CD4-positive, alpha-beta memory T cell (primary cell): Measurements from ENCODE around the gene RUNDC1. TPM values are rescaled to one million over a fixed set of nuclear protein-coding genes. Genes with fewer than 3 reads are reported as not detected.
"Not testable (repeated sequence)": the region's sequence is repeated elsewhere in the genome, so short reads cannot be mapped to it uniquely, and the experiment has no call there.

ENCODE experiments used
- CTCF ChIA-PET: fragments of 350-600 bp; sonication (Branson Sonifier 250); formaldehyde crosslinking; loops from one replicate; lab custom pipeline; 2021; ENCODE audit warnings: inconsistent platforms; ENCODE audit not compliant: partially characterized antibody; lab: Charles Lee
- POLR2A ChIA-PET: fragments of 350-600 bp; sonication (Branson Sonifier 250); formaldehyde crosslinking; loops from one replicate; lab custom pipeline; 2021; ENCODE audit not compliant: partially characterized antibody; lab: Charles Lee
- DNase-seq, 5 donors: peaks; one replicate each; pipeline versions ENCODE4 v3.0.0 to v3.0.0-alpha.2; 2020 to 2022; ENCODE audit warnings: mixed read lengths in 1 of 5
- H3K27ac ChIP-seq: one replicate; pipeline ENCODE4 v1.7.0; 2013; ENCODE audit warnings: low read depth, low read length
- H3K27me3 ChIP-seq: 2 replicates; pipeline ENCODE4 v1.7.0; 2013; ENCODE audit warnings: mild to moderate bottlenecking, low read length, moderate library complexity; ENCODE audit not compliant: insufficient read depth
- H3K36me3 ChIP-seq: 2 replicates; pipeline ENCODE4 v1.7.0; 2013; ENCODE audit warnings: mild to moderate bottlenecking, low read length, moderate library complexity; ENCODE audit not compliant: insufficient read depth
- H3K4me1 ChIP-seq: 2 replicates; pipeline ENCODE4 v1.7.0; 2013; ENCODE audit warnings: mild to moderate bottlenecking, low read length, moderate library complexity; ENCODE audit not compliant: insufficient read depth
- H3K4me3 ChIP-seq, 2 donors: one replicate each; pipeline ENCODE4 v1.7.0; 2013; ENCODE audit warnings: low read length in 2 of 2, mild to moderate bottlenecking in 1 of 2
- H3K9me3 ChIP-seq, 2 donors: one replicate each; pipeline ENCODE4 v1.7.0; 2013; ENCODE audit warnings: low read length in 2 of 2, control low read depth in 1 of 2; ENCODE audit not compliant: control insufficient read depth in 1 of 2
- H3K27ac Mint-ChIP-seq, 7 donors: one replicate each; pipeline ENCODE4 v1.8.0; 2020 to 2021; ENCODE audit warnings: mixed read lengths in 7 of 7, mild to moderate bottlenecking in 6 of 7, inconsistent platforms in 3 of 7, moderate library complexity in 3 of 7
- H3K27me3 Mint-ChIP-seq, 2 donors: one replicate each; pipeline ENCODE4 v1.8.0; 2020 to 2021; ENCODE audit warnings: mixed read lengths in 2 of 2
- H3K36me3 Mint-ChIP-seq, 2 donors: one replicate each; pipeline ENCODE4 v1.8.0; 2020 to 2021; ENCODE audit warnings: mixed read lengths in 2 of 2, inconsistent platforms in 1 of 2, mild to moderate bottlenecking in 1 of 2
- H3K4me1 Mint-ChIP-seq, 4 donors: one replicate each; pipeline ENCODE4 v1.8.0; 2020 to 2021; ENCODE audit warnings: mixed read lengths in 4 of 4, mild to moderate bottlenecking in 1 of 4
- H3K4me3 Mint-ChIP-seq, 8 donors: one replicate each; pipeline ENCODE4 v1.8.0; 2020 to 2021; ENCODE audit warnings: mixed read lengths in 8 of 8, mild to moderate bottlenecking in 7 of 8, moderate library complexity in 6 of 8, inconsistent platforms in 3 of 8
- H3K9me3 Mint-ChIP-seq, 8 donors: one replicate each; pipeline ENCODE4 v1.8.0; 2020 to 2021; ENCODE audit warnings: mixed read lengths in 8 of 8, mild to moderate bottlenecking in 5 of 8, inconsistent platforms in 3 of 8, moderate library complexity in 1 of 8
- intact Hi-C: fragments of 100-400 bp; cut with micrococcal nuclease; formaldehyde crosslinking; loops from one replicate; pipeline ENCODE4 v1.15.1; 2023
- polyA plus RNA-seq, 2 donors: library from polyadenylated mRNA; unstranded; fragments of 300-500 nt; fragmentation: Illumina TruSeq; gene quantifications; one replicate each; pipeline ENCODE4 v1.2.3, GENCODE V29; 2021
- total RNA-seq, 2 experiments: library from RNA; stranded (reverse); gene quantifications; one replicate each; pipeline ENCODE4 v1.2.3, GENCODE V29; 2021

The RUNDC1 gene
- total and polyA plus RNA-seq, 4 experiments from 2014 or later = 12.8 to 25.5 (median 20.9) TPM

GRCh38 chr17:42964161-42964932, 16.0 kb upstream of the RUNDC1 start, which contains the start of gene AARSD1:
Gene AARSD1 (minus strand): TSS chr17:42964454. CDS start chr17:42964440, 14 bp downstream.
- H3K27ac Mint-ChIP-seq = peak within 1 kb of the TSS; percentile 79 to 99 (median 98)
- peak within 1 kb of the TSS; percentile 56 to 59 for H3K4me3 ChIP-seq
- H3K4me1 ChIP-seq = peaks cover 11% of the 10 kb centered on the region
- no peaks in the 10 kb centered on the region for H3K9me3 ChIP-seq
- POLR2A ChIA-PET = interaction anchor here (0.6 to 3.6 kb wide), 9 partner anchors 11 to 435 kb away, joined by 3 to 26 read pairs (median 3); partner anchors contain the start of genes RPL27 and RUNDC1
- peak; percentile 89 to 93 (median 89) for DNase-seq
- H3K27me3 Mint-ChIP-seq = no peaks in the 10 kb centered on the region
- H3K27ac ChIP-seq = peak within 1 kb of the TSS; percentile 71
- peaks cover 0 to 2% (median 0%) of the 10 kb centered on the region in 8 donors for H3K9me3 Mint-ChIP-seq
- no peaks in the 10 kb centered on the region for H3K27me3 ChIP-seq
- peak within 1 kb of the TSS; percentile 91 to 99 (median 97) for H3K4me3 Mint-ChIP-seq
- peaks cover 10 to 22% (median 15%) of the 10 kb centered on the region in 4 donors for H3K4me1 Mint-ChIP-seq
- peaks cover 15 to 39% of the 10 kb centered on the region in 2 donors for H3K36me3 Mint-ChIP-seq
- intact Hi-C loops = loop anchor here (1.0 to 2.0 kb wide), 2 partner anchors 16 to 34 kb away; partner anchors contain the start of genes PTGES3L, RPL27 and RUNDC1
- CTCF ChIA-PET = interaction anchor here (0.6 to 2.4 kb wide), 3 partner anchors 34 to 439 kb away, joined by 3 to 8 read pairs (median 3); partner anchors contain the start of gene RPL27
- peaks cover 15% of the 10 kb centered on the region for H3K36me3 ChIP-seq

- peaks cover 10% of the 10 kb centered on the region for H3K4me1 ChIP-seq
- peaks cover 0 to 4% (median 0%) of the 10 kb centered on the region in 8 donors for H3K9me3 Mint-ChIP-seq
- H3K36me3 Mint-ChIP-seq = peaks cover 3 to 11% of the 10 kb centered on the region in 2 donors
- peaks cover 9 to 16% (median 12%) of the 10 kb centered on the region in 4 donors for H3K4me1 Mint-ChIP-seq
- H3K4me3 Mint-ChIP-seq = no peak overlapping the region
- no peaks in the 10 kb centered on the region for H3K27me3 ChIP-seq
- no peak overlapping the region for H3K27ac ChIP-seq
- POLR2A ChIA-PET = no interaction called here
- no peak overlapping the region for H3K27ac Mint-ChIP-seq
- DNase-seq = no peak
- CTCF ChIA-PET = interaction anchor here (0.9 kb wide), 1 partner anchor 10 kb away, joined by 3 read pairs; no protein-coding TSS in a partner anchor
- intact Hi-C loops = no loop called here
- no peaks in the 10 kb centered on the region for H3K27me3 Mint-ChIP-seq
- no peak overlapping the region for H3K4me3 ChIP-seq
- no peaks in the 10 kb centered on the region for H3K9me3 ChIP-seq
- no peaks in the 10 kb centered on the region for H3K36me3 ChIP-seq
Measured at GRCh38 chr17:42967925-42968324, 12.4 kb upstream of the RUNDC1 start.

- Histone ChIP-seq H3K27ac (no peak overlapping the region), H3K4me3 (no peak overlapping the region), H3K27me3 (no peaks in the 10 kb centered on the region), H3K9me3 (no peaks in the 10 kb centered on the region), H3K4me1 (no peaks in the 10 kb centered on the region), H3K36me3 (no peaks in the 10 kb centered on the region)
- H3K9me3 Mint-ChIP-seq = peaks cover 0 to 4% (median 0%) of the 10 kb centered on the region in 8 donors
- peaks cover 0 to 5% of the 10 kb centered on the region in 2 donors for H3K36me3 Mint-ChIP-seq
- peaks cover 5 to 6% (median 5%) of the 10 kb centered on the region in 4 donors for H3K4me1 Mint-ChIP-seq
- intact Hi-C loops = no loop called here
- H3K27ac Mint-ChIP-seq = no peak overlapping the region
- no peak overlapping the region for H3K4me3 Mint-ChIP-seq
- no peak for DNase-seq
- ChIA-PET POLR2A (no interaction called here), CTCF (interaction anchor here (0.9 kb wide), 1 partner anchor 9 kb away, joined by 3 read pairs; no protein-coding TSS in a partner anchor)
- H3K27me3 Mint-ChIP-seq = no peaks in the 10 kb centered on the region
Measured at GRCh38 chr17:42969001-42969581, 11.3 kb upstream of the RUNDC1 start.

DNA sequence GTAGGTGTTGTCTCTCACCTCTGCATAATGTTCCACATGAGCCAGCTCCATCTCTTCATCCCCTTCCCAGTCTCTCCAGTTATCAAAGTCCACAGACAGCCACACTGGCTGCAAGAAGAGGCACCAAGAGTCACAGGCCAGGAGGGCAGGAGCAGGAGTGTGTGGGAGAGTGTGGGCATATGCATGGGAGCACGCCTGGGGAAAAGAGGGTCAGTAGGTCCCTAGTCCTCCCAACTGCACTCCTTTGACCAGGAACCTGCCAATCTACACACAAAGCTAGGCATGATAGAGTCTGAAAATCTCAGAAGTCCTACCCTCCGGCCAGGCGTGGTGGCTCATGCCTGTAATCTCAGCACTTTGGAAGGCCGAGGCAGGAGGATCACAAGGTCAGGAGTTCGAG, 8.8 kb upstream of the RUNDC1 start:
- CTCF ChIA-PET = no interaction called here

GRCh38 chr17:42973323-42973722, 7.0 kb upstream of the RUNDC1 start:
- DNase-seq, H3K4me1 Mint-ChIP-seq, H3K27ac ChIP-seq, H3K27ac Mint-ChIP-seq, H3K4me3 Mint-ChIP-seq, H3K9me3 Mint-ChIP-seq, H3K36me3 Mint-ChIP-seq, H3K4me1 ChIP-seq, CTCF ChIA-PET, H3K27me3 ChIP-seq, H3K27me3 Mint-ChIP-seq, H3K4me3 ChIP-seq, H3K9me3 ChIP-seq, H3K36me3 ChIP-seq, intact Hi-C loops, POLR2A ChIA-PET: not testable (repeated sequence)

More for the DNA sequence above, 8.8 kb upstream of the RUNDC1 start:
- no peak for DNase-seq
- Histone ChIP-seq H3K4me3 (no peak overlapping the region), H3K27ac (no peak overlapping the region), H3K4me1 (no peaks in the 10 kb centered on the region), H3K36me3 (no peaks in the 10 kb centered on the region), H3K9me3 (no peaks in the 10 kb centered on the region), H3K27me3 (no peaks in the 10 kb centered on the region)
- H3K36me3 Mint-ChIP-seq = no peaks in the 10 kb centered on the region
- no peaks in the 10 kb centered on the region for H3K4me1 Mint-ChIP-seq
- H3K4me3 Mint-ChIP-seq = no peak overlapping the region
- peaks cover 0 to 2% (median 0%) of the 10 kb centered on the region in 8 donors for H3K9me3 Mint-ChIP-seq
- POLR2A ChIA-PET = no interaction called here
- no peaks in the 10 kb centered on the region for H3K27me3 Mint-ChIP-seq
- intact Hi-C loops = no loop called here
- H3K27ac Mint-ChIP-seq = peak overlapping the region in 1 of 7 donors; percentile 13

- no peak overlapping the region for H3K4me3 Mint-ChIP-seq
- CTCF ChIA-PET = no interaction called here
- no peak for DNase-seq
Measured at GRCh38 chr17:42975265-42975664, 5.1 kb upstream of the RUNDC1 start.

GRCh38 chr17:42975701-42976100, 4.7 kb upstream of the RUNDC1 start:
- H3K36me3 ChIP-seq, CTCF ChIA-PET: not testable (repeated sequence)

More at GRCh38 chr17:42975265-42975664, 5.1 kb upstream of the RUNDC1 start:
- Histone ChIP-seq H3K4me3 (no peak overlapping the region), H3K27ac (no peak overlapping the region), H3K27me3 (no peaks in the 10 kb centered on the region), H3K9me3 (no peaks in the 10 kb centered on the region), H3K4me1 (peaks cover 7% of the 10 kb centered on the region), H3K36me3 (no peaks in the 10 kb centered on the region)
- POLR2A ChIA-PET = interaction anchor here (0.5 kb wide), 1 partner anchor 11 kb away, joined by 3 read pairs; no protein-coding TSS in a partner anchor
- Mint-ChIP-seq H3K36me3 (peaks cover 0 to 2% of the 10 kb centered on the region in 2 donors), H3K9me3 (peaks cover 0 to 4% (median 0%) of the 10 kb centered on the region in 8 donors), H3K27me3 (no peaks in the 10 kb centered on the region), H3K27ac (peak overlapping the region in 1 of 7 donors; percentile 65), H3K4me1 (peaks cover 0 to 14% (median 8%) of the 10 kb centered on the region in 4 donors)
- intact Hi-C loops = no loop called here

More at GRCh38 chr17:42975701-42976100, 4.7 kb upstream of the RUNDC1 start:
- H3K36me3 Mint-ChIP-seq, H3K4me1 ChIP-seq, intact Hi-C loops, H3K9me3 Mint-ChIP-seq, H3K27ac ChIP-seq, H3K4me3 ChIP-seq, H3K4me3 Mint-ChIP-seq, H3K27me3 ChIP-seq, H3K9me3 ChIP-seq, H3K27me3 Mint-ChIP-seq, POLR2A ChIA-PET, DNase-seq: not testable (repeated sequence)
- peak overlapping the region in 1 of 7 donors; percentile 65 for H3K27ac Mint-ChIP-seq
- H3K4me1 Mint-ChIP-seq = peaks cover 0 to 19% (median 11%) of the 10 kb centered on the region in 4 donors
